GM12878 (cell line): ENCODE results near the gene SPAG16. TPM values are rescaled to one million over a fixed set of nuclear protein-coding genes. Genes with fewer than 3 reads are reported as not detected.

ENCODE experiments used
- ATAC-seq: fragments of 200-7000 bp; cut with Tn5 transposase; 3 replicates; pipeline ENCODE4 v1.9.1; 2020; ENCODE audit warnings: mild to moderate bottlenecking, moderate library complexity
- BruUV-seq: library from RNA; stranded (reverse); fragments of 400-500 nt; replicated peaks from 2 replicates; lab custom pipeline; 2021; lab: Mats Ljungman, UMichigan
- CTCF ChIA-PET: fragments of 300-600 bp; sonication (Branson Sonifier 250); formaldehyde crosslinking; extraction: SDS; loops from one replicate; lab custom pipeline; 2021; ENCODE audit warnings: inconsistent platforms; lab: Yijun Ruan, JAX
- POLR2A ChIA-PET: fragments of 350-600 bp; formaldehyde crosslinking; extraction: SDS; loops from one replicate; lab custom pipeline; 2021; ENCODE audit warnings: inconsistent platforms; lab: Charles Lee
- RAD21 ChIA-PET: fragments of 300-600 bp; sonication (Branson Sonifier 250); formaldehyde crosslinking; loops from one replicate; lab custom pipeline; 2023; ENCODE audit warnings: antibody characterized with exemption; ENCODE audit not compliant: unreplicated experiment; lab: Charles Lee
- SMC1A ChIA-PET: fragments of 300-600 bp; sonication (Branson Sonifier 250); formaldehyde crosslinking; loops from one replicate; lab custom pipeline; 2023; ENCODE audit not compliant: unreplicated experiment, uncharacterized antibody; lab: Charles Lee
- DNase-seq: peaks from one replicate; pipeline ENCODE4 v3.0.0-alpha.2; 2011; ENCODE audit warnings: low read depth, low spot score
- FAIRE-seq: peaks from 3 replicates; lab custom pipeline; 2011; peaks lifted over from hg19 to GRCh38; lab: Jason Lieb, UNC
- H2AFZ ChIP-seq: 2 replicates; pipeline ENCODE4 v1.6.0; 2011; ENCODE audit warnings: low read depth, low read length, control low read depth; ENCODE audit not compliant: control insufficient read depth
- H3K27ac ChIP-seq: 2 replicates; pipeline ENCODE4 v1.5.1; 2011; ENCODE audit warnings: control low read depth; ENCODE audit not compliant: control insufficient read depth, insufficient read depth
- H3K27me3 ChIP-seq, 2 experiments: replicated peaks in 1 of 2; 2 replicates each; pipeline versions ENCODE4 v1.6.0 to v1.6.1; 2011; ENCODE audit warnings: low read length in 1 of 2; ENCODE audit not compliant: control insufficient read depth in 2 of 2, insufficient read depth in 2 of 2
- H3K36me3 ChIP-seq, 2 experiments: 2 replicates each; pipeline ENCODE4 v1.5.1; 2011; ENCODE audit warnings: low read length in 1 of 2; ENCODE audit not compliant: control insufficient read depth in 2 of 2, insufficient read depth in 2 of 2
- H3K4me1 ChIP-seq: 2 replicates; pipeline ENCODE4 v1.6.1; 2011; ENCODE audit warnings: mild to moderate bottlenecking, low read length, moderate library complexity, mixed read lengths; ENCODE audit not compliant: control insufficient read depth, insufficient read depth
- H3K4me2 ChIP-seq: 2 replicates; pipeline ENCODE4 v1.6.0; 2011; ENCODE audit warnings: control low read depth; ENCODE audit not compliant: control insufficient read depth, insufficient read depth
- H3K4me3 ChIP-seq: fragments of 200-600 bp; sonication (generic); 2 replicates; pipeline ENCODE4 v1.5.1; 2016
- H3K79me2 ChIP-seq: 2 replicates; pipeline ENCODE4 v1.6.0; 2011; ENCODE audit warnings: low read length; ENCODE audit not compliant: control insufficient read depth, insufficient read depth
- H3K9ac ChIP-seq: 2 replicates; pipeline ENCODE4 v1.8.0; 2011; ENCODE audit warnings: low read length, control low read depth, mixed read lengths; ENCODE audit not compliant: control insufficient read depth, insufficient read depth
- H3K9me3 ChIP-seq: replicated peaks from 3 replicates; pipeline ENCODE4 v1.5.1; 2011; ENCODE audit warnings: mild to moderate bottlenecking, low read length; ENCODE audit not compliant: control insufficient read depth, insufficient read depth
- H4K20me1 ChIP-seq: 2 replicates; pipeline ENCODE4 v1.6.0; 2011; ENCODE audit not compliant: control insufficient read depth, insufficient read depth
- CBFB ChIP-seq: IDR thresholded peaks from 2 replicates; pipeline ENCODE4 v1.6.1; 2016; ENCODE audit warnings: antibody characterized with exemption, low read depth
- CBX3 ChIP-seq: fragments of 200-600 bp; sonication (generic); IDR thresholded peaks from 2 replicates; pipeline ENCODE4 v1.6.1; 2016; ENCODE audit warnings: low read depth, borderline replicate concordance
- NFYB ChIP-seq: IDR thresholded peaks from 2 replicates; pipeline ENCODE4 v1.6.1; 2011; ENCODE audit warnings: low read depth, mild to moderate bottlenecking, low read length, improper control_type of control experiment, moderate library complexity; ENCODE audit not compliant: insufficient read depth
- PKNOX1 ChIP-seq: fragments of 450-650 bp; IDR thresholded peaks from 2 replicates; pipeline ENCODE4 v1.6.1; 2016; ENCODE audit warnings: mild to moderate bottlenecking
- PML ChIP-seq: IDR thresholded peaks from 2 replicates; pipeline ENCODE4 v1.6.1; 2012; ENCODE audit warnings: low read length, inconsistent platforms
- RELA ChIP-seq: fragments of 450-650 bp; IDR thresholded peaks from 2 replicates; pipeline ENCODE4 v1.8.0; 2014; ENCODE audit warnings: borderline replicate concordance; ENCODE audit not compliant: partially characterized antibody
- SKIL ChIP-seq: fragments of 450-650 bp; IDR thresholded peaks from 2 replicates; pipeline ENCODE4 v1.6.1; 2017; ENCODE audit warnings: mild to moderate bottlenecking, low read depth, inconsistent platforms; ENCODE audit not compliant: poor library complexity, severe bottlenecking
- SUPT20H ChIP-seq: IDR thresholded peaks from 2 replicates; pipeline ENCODE4 v1.6.1; 2011; ENCODE audit warnings: low read depth, mild to moderate bottlenecking, low read length, moderate library complexity, borderline replicate concordance; ENCODE audit not compliant: control insufficient read depth
- TCF12 ChIP-seq: IDR thresholded peaks from 2 replicates; pipeline ENCODE4 v1.6.1; 2011; ENCODE audit warnings: low read depth, mild to moderate bottlenecking, low read length
- WGBS: methylation state at CpG from one replicate; pipeline ENCODE4 v1.1.6; 2016; ENCODE audit warnings: low lambda C conversion rate; ENCODE audit not compliant: insufficient replicate concordance, insufficient coverage; ENCODE audit errors: missing lambda C conversion rate; 5-methylcytosine and 5-hydroxymethylcytosine counted together
- in situ Hi-C: fragments of 300-500 bp; cut with MboI; formaldehyde crosslinking; loops from 9 replicates; pipeline ENCODE4 v1.14.3; 2018; ENCODE audit warnings: mixed read lengths
- intact Hi-C: fragments of 100-400 bp; cut with micrococcal nuclease; formaldehyde crosslinking; loops from one replicate; pipeline ENCODE4 v1.14.2; 2022; ENCODE audit not compliant: unreplicated experiment
- polyA plus RNA-seq, 11 experiments: library from polyadenylated mRNA; depleted of rRNA in 4 of 11; unstranded in 6 of 11; stranded (reverse) in 5 of 11; fragments of >200 nt; fragmentation: Nextera tagmentation in 4 of 11; fragmentation: Illumina TruSeq in 1 of 11; extraction: Ambion mirVana in 4 of 11; extraction: Trizol in 1 of 11; gene quantifications; 1 replicate in 1 of 11; 2 replicates in 10 of 11; pipeline versions ENCODE4 v1.2.1 to v1.2.3, GENCODE V29; 2011 to 2016; ENCODE audit warnings: inconsistent platforms in 2 of 11, missing spikeins in 2 of 11, low read depth in 1 of 11
- total RNA-seq, 4 experiments: library from RNA; depleted of rRNA in 3 of 4; stranded (reverse); fragments of >200 nt in 3 of 4; fragmentation: Illumina TruSeq in 1 of 4; extraction: Trizol in 1 of 4; gene quantifications; 2 replicates each; pipeline versions ENCODE4 v1.2.1 to v1.2.3, GENCODE V29; 2013 to 2021

SPAG16 gene
- total and polyA plus RNA-seq, 10 of the 15 experiments (the other 5 are each of a cell fraction or from before 2014, with no cell fraction given): 6.0 to 25.0 (median 15.2) TPM

DNA sequence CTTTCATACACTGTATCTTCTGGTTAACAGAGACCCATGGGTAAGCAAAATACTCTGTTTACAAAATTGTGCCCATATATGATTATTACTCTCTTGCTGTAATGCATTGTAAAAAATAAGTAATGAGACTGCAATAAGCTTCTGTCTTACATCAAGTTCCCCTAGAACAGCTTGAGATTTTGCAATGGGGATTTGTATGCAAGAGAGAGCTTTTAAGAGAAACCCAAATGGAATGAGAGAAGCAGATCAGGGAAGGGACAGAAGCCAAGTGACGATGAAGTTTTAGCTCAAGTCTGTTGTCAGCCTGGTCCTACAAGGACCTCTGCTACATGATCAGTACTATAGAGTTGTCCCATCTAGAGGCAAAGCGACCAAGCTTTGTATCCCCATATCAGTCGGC lies 908.4 kb downstream of the SPAG16 start:
- Histone ChIP-seq H3K9me3 (no peaks in the 10 kb centered on the region), H3K36me3 (no peaks in the 10 kb centered on the region), H3K27me3 (peaks cover 0 to 2% of the 10 kb centered on the region in 2 experiments; a peak in 2 of 4 replicates), H3K79me2 (no peaks in the 10 kb centered on the region), H2AFZ (no peak overlapping the region), H3K4me3 (no peak overlapping the region), H3K27ac (no peak overlapping the region), H3K4me2 (no peak overlapping the region), H4K20me1 (no peaks in the 10 kb centered on the region), H3K9ac (no peak overlapping the region), H3K4me1 (no peaks in the 10 kb centered on the region)
- no TSS peak for BruUV-seq
- intact Hi-C loops: no loop called here
- in situ Hi-C loops: no loop called here
- CTCF ChIA-PET: interaction anchor here (1.7 kb wide), 1 partner anchor 10 kb away, joined by 4 read pairs; no protein-coding TSS in a partner anchor
- TF ChIP-seq RELA: no peak
- TF ChIP-seq CBX3: no peak
- RAD21 ChIA-PET: no interaction called here
- no peak for ATAC-seq
- FAIRE-seq: no peak
- SMC1A ChIA-PET: interaction anchor here (0.8 to 1.2 kb wide), 2 partner anchors 9 to 34 kb away, joined by 3 read pairs; no protein-coding TSS in a partner anchor
- POLR2A ChIA-PET: no interaction called here
- no peak for DNase-seq
- WGBS: 17% methylated on average over 3 of the region's 3 CpGs

DNA sequence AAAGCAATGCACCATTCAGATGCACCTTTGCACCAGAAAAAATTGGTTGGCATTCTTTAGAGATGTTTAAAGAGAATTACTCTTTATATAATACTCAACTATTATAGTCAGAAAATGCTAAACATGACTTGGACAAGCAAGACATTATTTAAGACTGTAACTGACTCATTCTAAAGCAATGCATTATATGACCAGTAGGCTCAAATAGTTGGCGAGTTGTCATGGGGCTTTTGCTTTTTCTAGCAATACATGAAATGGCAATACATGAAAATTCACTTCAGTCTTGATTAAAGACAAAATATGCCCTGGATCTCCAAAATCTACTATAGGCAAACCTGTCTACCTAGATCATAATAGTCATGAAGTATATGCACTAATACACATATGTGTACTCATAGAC lies 909.7 kb downstream of the SPAG16 start:
- ChIA-PET CTCF (interaction anchor here (0.5 to 1.7 kb wide), 2 partner anchors 11 to 500 kb away, joined by 4 read pairs; no protein-coding TSS in a partner anchor), RAD21 (no interaction called here), SMC1A (no interaction called here), POLR2A (no interaction called here)
- Histone ChIP-seq H3K36me3 (no peaks in the 10 kb centered on the region), H3K4me1 (no peaks in the 10 kb centered on the region), H3K9me3 (no peaks in the 10 kb centered on the region), H3K4me2 (no peak overlapping the region), H3K27ac (no peak overlapping the region), H3K79me2 (no peaks in the 10 kb centered on the region), H3K9ac (no peak overlapping the region), H2AFZ (no peak overlapping the region), H4K20me1 (no peaks in the 10 kb centered on the region), H3K27me3 (peaks cover 0 to 2% of the 10 kb centered on the region in 2 experiments; a peak in 2 of 4 replicates), H3K4me3 (no peak overlapping the region)
- DNase-seq: no peak
- no peak for ATAC-seq
- FAIRE-seq: no peak
- TF ChIP-seq CBFB (no peak), SKIL (no peak), PML (no peak), TCF12 (no peak), PKNOX1 (no peak), SUPT20H (no peak), NFYB (no peak)
- in situ Hi-C loops (no loop called here), intact Hi-C loops (no loop called here)
- BruUV-seq: no TSS peak
- 6% methylated on average over 1 of the region's 1 CpG for whole genome bisulfite sequencing
